ENCODE data around the gene MYLIP. TPM values are rescaled to one million over a fixed set of nuclear protein-coding genes. Genes with fewer than 3 reads are reported as not detected.
A peak's percentile ranks its signal among the peaks of the same experiment; 100 is the strongest.

The MYLIP gene
- total RNA-seq (2022): 46.5 and 48.1 TPM in 2 replicates
- Bru-seq, nascent RNA: percentile 99 among the genes with signal in this experiment
- BruChase-seq, experiment 1, labeled RNA remaining after a 2-hour chase: percentile 92 among the genes with signal in this experiment
- percentile 74 among the genes with signal in this experiment for BruChase-seq, experiment 2, labeled RNA remaining after a 6-hour chase
- long read RNA-seq, transcript MYLIP-202 (7 exons, 1,666 nt): major isoform, 22 of 42 reads
- long read RNA-seq, partial matches to known transcripts: 12 of 42 reads
- long read RNA-seq, other reads (novel, unspliced or antisense): 6 of 42 reads

DNA sequence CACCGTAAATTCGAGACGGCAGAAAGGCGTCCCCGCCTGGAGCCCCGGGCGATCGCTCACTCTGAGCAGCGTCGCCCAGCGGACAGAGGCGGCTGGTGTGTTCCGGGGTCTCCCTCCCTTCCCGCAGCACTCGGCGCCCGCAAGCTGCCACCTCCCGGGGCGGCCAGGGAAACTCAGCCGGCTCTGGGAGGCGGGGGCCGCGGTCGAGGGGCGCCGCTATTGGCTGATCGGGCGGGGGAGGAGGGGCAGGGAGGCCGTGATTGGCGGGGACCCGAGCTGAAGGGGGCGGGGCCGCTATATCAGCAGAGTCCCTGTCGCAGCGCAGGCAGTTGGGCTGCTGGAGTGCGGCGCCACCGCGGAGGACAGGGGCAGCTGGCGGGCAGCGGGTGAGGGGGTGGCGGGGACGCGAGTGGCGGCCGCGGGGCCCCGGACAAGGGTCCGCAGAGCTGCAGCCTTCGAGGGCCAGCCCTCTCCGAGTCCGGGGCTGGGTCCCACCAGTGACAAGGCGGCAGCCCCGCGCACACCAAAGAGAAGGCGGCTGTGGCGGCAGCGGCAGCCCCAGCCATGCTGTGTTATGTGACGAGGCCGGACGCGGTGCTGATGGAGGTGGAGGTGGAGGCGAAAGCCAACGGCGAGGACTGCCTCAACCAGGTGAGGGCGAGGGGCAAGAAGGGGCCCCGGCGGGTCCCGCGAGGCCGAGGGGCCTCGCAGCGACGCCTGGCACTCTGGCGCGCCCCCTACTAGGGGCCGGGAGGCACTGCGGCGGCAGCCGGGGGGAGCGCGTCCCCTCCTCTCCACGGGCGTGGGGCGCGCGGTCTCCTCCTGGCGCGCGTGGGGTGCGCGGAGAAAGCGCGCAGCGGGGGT, at the start of gene MYLIP:
TSS of gene MYLIP (plus strand) at position 328 of the 864 bp plus-strand sequence. CDS start at position 565, 237 bp downstream.
- peaks cover 43% of the 10 kb centered on the region for H3K36me3 Mint-ChIP-seq (ENCODE audit: insufficient read depth, unreplicated experiment)

DNA sequence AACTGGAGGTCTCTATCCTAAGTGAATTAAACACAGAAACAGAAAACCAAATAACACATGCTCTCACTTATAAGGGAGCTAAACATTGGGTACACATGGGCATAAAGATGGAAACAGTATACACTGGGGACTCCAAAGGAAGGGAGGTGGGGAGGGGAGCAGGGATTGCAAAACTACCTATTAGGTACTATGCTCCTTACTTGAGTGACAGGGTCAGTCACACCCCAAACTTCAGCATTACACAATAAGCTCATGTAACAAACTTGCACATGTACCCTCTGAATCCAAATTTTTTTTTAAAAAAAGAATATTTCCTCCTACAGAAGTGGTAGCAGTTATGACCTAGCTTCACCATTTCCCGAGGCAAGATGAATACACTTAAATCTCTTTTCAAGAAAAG, 49.5 kb upstream of the MYLIP start:
- TF ChIP-seq, protein P1, sequence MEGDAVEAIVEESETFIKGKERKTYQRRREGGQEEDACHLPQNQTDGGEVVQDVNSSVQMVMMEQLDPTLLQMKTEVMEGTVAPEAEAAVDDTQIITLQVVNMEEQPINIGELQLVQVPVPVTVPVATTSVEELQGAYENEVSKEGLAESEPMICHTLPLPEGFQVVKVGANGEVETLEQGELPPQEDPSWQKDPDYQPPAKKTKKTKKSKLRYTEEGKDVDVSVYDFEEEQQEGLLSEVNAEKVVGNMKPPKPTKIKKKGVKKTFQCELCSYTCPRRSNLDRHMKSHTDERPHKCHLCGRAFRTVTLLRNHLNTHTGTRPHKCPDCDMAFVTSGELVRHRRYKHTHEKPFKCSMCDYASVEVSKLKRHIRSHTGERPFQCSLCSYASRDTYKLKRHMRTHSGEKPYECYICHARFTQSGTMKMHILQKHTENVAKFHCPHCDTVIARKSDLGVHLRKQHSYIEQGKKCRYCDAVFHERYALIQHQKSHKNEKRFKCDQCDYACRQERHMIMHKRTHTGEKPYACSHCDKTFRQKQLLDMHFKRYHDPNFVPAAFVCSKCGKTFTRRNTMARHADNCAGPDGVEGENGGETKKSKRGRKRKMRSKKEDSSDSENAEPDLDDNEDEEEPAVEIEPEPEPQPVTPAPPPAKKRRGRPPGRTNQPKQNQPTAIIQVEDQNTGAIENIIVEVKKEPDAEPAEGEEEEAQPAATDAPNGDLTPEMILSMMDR (IDR thresholded peaks at IDR 0.05; ENCODE audit: insufficient read depth in 1 of 2, low read depth in 1 of 2, low read length in 1 of 2, severe bottlenecking in 1 of 2, unreplicated experiment in 1 of 2): no peak
- ChIA-PET POLR2A (interaction anchor here (0.5 kb wide), 1 partner anchor 51 kb away, joined by 3 read pairs; no protein-coding TSS in a partner anchor), CTCF (no interaction called here)
- BruUV-seq (replicated peaks): no TSS peak
- H3K9me3 ChIP-seq: no peaks in the 10 kb centered on the region
- H3K36me3 ChIP-seq (ENCODE audit: control insufficient read depth, insufficient read depth, low read length): no peaks in the 10 kb centered on the region
- no peaks in the 10 kb centered on the region for H3K27me3 ChIP-seq (replicated peaks; ENCODE audit: control insufficient read depth, insufficient read depth, low read length)
- H3K4me1 Mint-ChIP-seq (ENCODE audit: low read depth, unreplicated experiment): peaks cover 9% of the 10 kb centered on the region
- intact Hi-C loops (cut with micrococcal nuclease; ENCODE audit: unreplicated experiment): no loop called here
- H3K27me3 Mint-ChIP-seq (ENCODE audit: insufficient read depth, unreplicated experiment): no peaks in the 10 kb centered on the region
- no peak for DNase-seq
- H3K4me3 ChIP-seq (ENCODE audit: low read depth, low read length): no peak overlapping the region
- no peak overlapping the region for H3K27ac Mint-ChIP-seq (ENCODE audit: unreplicated experiment)
- no peaks in the 10 kb centered on the region for H3K4me1 ChIP-seq
- H3K4me3 Mint-ChIP-seq (ENCODE audit: unreplicated experiment): no peak overlapping the region
- no peaks in the 10 kb centered on the region for H3K9me3 Mint-ChIP-seq (ENCODE audit: unreplicated experiment)
- no peaks in the 10 kb centered on the region for H3K36me3 Mint-ChIP-seq (ENCODE audit: insufficient read depth, unreplicated experiment)

More for the DNA sequence above, at the start of gene MYLIP:
- intact Hi-C loops (cut with micrococcal nuclease; ENCODE audit: unreplicated experiment): loop anchor here (1.0 kb wide), 1 partner anchor 180 kb away; no protein-coding TSS in a partner anchor
- no TSS peak for BruUV-seq (replicated peaks)
- CTCF ChIA-PET: interaction anchor here (0.6 to 3.4 kb wide), 17 partner anchors 10 to 438 kb away, joined by 3 to 38 read pairs (median 5); no protein-coding TSS in a partner anchor
- Mint-ChIP-seq H3K4me3 (ENCODE audit: unreplicated experiment) (peak within 1 kb of the TSS; percentile 92), H3K9me3 (ENCODE audit: unreplicated experiment) (no peaks in the 10 kb centered on the region), H3K27ac (ENCODE audit: unreplicated experiment) (peak within 1 kb of the TSS; percentile 80), H3K27me3 (ENCODE audit: insufficient read depth, unreplicated experiment) (no peaks in the 10 kb centered on the region), H3K4me1 (ENCODE audit: low read depth, unreplicated experiment) (peaks cover 10% of the 10 kb centered on the region)
- H3K4me3 ChIP-seq (ENCODE audit: low read depth, low read length): peak within 1 kb of the TSS; percentile 99
- H3K27me3 ChIP-seq (replicated peaks; ENCODE audit: control insufficient read depth, insufficient read depth, low read length): no peaks in the 10 kb centered on the region
- H3K4me1 ChIP-seq: peaks cover 22% of the 10 kb centered on the region
- POLR2A ChIA-PET: interaction anchor here (0.5 to 1.3 kb wide), 31 partner anchors 8 to 1264 kb away, joined by 3 to 16 read pairs (median 6); partner anchors contain the start of gene CAP2
- no peaks in the 10 kb centered on the region for H3K9me3 ChIP-seq
- H3K36me3 ChIP-seq (ENCODE audit: control insufficient read depth, insufficient read depth, low read length): no peaks in the 10 kb centered on the region
- peak; percentile 97 to 99 for DNase-seq
- TF ChIP-seq, protein P1 (IDR thresholded peaks at IDR 0.05; ENCODE audit: insufficient read depth in 1 of 2, low read depth in 1 of 2, low read length in 1 of 2, severe bottlenecking in 1 of 2, unreplicated experiment in 1 of 2): peak; percentile 57 to 94

GRCh38 chr6:16080204-16080603, 48.7 kb upstream of the MYLIP start:
- TF ChIP-seq, protein P1 (IDR thresholded peaks at IDR 0.05; ENCODE audit: insufficient read depth in 1 of 2, low read depth in 1 of 2, low read length in 1 of 2, severe bottlenecking in 1 of 2, unreplicated experiment in 1 of 2): no peak
- Histone ChIP-seq H3K9me3 (no peaks in the 10 kb centered on the region), H3K27me3 (replicated peaks; ENCODE audit: control insufficient read depth, insufficient read depth, low read length) (no peaks in the 10 kb centered on the region), H3K4me1 (no peaks in the 10 kb centered on the region), H3K36me3 (ENCODE audit: control insufficient read depth, insufficient read depth, low read length) (no peaks in the 10 kb centered on the region), H3K4me3 (ENCODE audit: low read depth, low read length) (no peak overlapping the region)
- Mint-ChIP-seq H3K4me1 (ENCODE audit: low read depth, unreplicated experiment) (peaks cover 9% of the 10 kb centered on the region), H3K27me3 (ENCODE audit: insufficient read depth, unreplicated experiment) (no peaks in the 10 kb centered on the region), H3K36me3 (ENCODE audit: insufficient read depth, unreplicated experiment) (no peaks in the 10 kb centered on the region), H3K9me3 (ENCODE audit: unreplicated experiment) (no peaks in the 10 kb centered on the region), H3K27ac (ENCODE audit: unreplicated experiment) (no peak overlapping the region), H3K4me3 (ENCODE audit: unreplicated experiment) (no peak overlapping the region)
- no TSS peak for BruUV-seq (replicated peaks)
- POLR2A ChIA-PET: no interaction called here
- CTCF ChIA-PET: interaction anchor here (0.7 kb wide), 1 partner anchor 49 kb away, joined by 3 read pairs; the partner anchor contains the start of gene MYLIP
- intact Hi-C loops (cut with micrococcal nuclease; ENCODE audit: unreplicated experiment): no loop called here
- no peak for DNase-seq
